GM18951 (cell line): ENCODE measurements around the gene HSPG2.

ENCODE experiments used
- POLR2A ChIP-seq: IDR thresholded peaks from 4 replicates; pipeline ENCODE4 v1.6.1; 2011; ENCODE audit warnings: mild to moderate bottlenecking; ENCODE audit not compliant: insufficient read length, insufficient read depth; ENCODE audit errors: extremely low read depth
- in situ Hi-C: fragments of 300-500 bp; cut with MboI; formaldehyde crosslinking; loops from one replicate; pipeline ENCODE4 v1.12.0; 2022; ENCODE audit warnings: low sequenced_read_pairs, mixed read lengths, inconsistent platforms; ENCODE audit not compliant: unreplicated experiment

HSPG2 gene

DNA sequence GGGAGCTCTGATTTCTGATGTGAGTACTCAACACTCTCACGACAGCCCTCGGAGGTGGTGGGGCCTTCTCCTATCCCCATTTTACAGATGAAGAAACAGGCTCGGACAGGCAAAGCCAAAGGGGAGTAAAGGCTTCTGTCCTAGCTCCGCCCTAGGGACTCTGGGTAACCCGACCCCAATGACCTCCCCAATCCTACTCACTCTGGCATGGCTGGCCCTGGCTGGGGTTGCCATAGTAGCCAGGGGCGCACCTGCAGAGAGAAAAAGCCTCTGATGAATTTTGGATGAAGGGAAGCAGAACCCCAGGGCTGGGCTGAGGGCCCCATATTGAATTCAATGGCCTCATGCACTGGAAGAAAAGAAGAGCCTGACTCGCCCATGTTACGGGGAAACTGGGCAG is 63.9 kb downstream of the HSPG2 start:
- no peak for TF ChIP-seq POLR2A
- in situ Hi-C loops = no loop called here

GRCh38 chr1:21872445-21873079 is 64.5 kb downstream of the HSPG2 start:
- in situ Hi-C loops = no loop called here

GRCh38 chr1:21871943-21872342 is 65.2 kb downstream of the HSPG2 start:
- in situ Hi-C loops = no loop called here
- TF ChIP-seq POLR2A = no peak

More at GRCh38 chr1:21872445-21873079, 64.5 kb downstream of the HSPG2 start:
- TF ChIP-seq POLR2A = no peak

GRCh38 chr1:21870611-21871010 is 66.5 kb downstream of the HSPG2 start:
- no peak for TF ChIP-seq POLR2A
- in situ Hi-C loops = no loop called here

DNA sequence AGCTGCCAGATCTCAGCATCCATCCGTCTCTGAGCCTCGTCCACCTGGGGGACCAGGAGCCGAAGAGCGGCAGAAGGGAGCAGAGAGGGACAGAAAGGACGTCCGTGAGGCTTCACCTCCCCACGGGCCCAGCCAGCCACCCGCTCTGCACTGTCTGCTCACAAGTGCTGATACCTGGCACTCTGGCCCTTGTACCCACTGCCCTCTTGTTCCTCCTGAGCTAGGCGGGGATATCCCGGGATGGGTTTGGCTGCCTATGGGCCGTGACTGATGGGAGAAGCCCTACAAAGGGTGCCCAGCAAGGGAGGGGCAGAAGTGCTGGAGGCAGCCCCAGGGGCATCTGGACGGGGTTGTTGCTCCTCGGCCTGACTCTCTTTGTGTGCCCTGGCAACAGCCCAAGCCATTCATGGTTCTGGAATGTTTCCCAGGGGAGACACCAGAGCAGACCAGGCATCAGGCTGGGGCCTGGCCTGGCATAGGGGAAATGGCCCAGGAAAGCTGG is 67.4 kb downstream of the HSPG2 start:
- TF ChIP-seq POLR2A = no peak
- in situ Hi-C loops = no loop called here

- no peak for TF ChIP-seq POLR2A
- in situ Hi-C loops = no loop called here
Measured at GRCh38 chr1:21868941-21869454, 68.1 kb downstream of the HSPG2 start.

DNA sequence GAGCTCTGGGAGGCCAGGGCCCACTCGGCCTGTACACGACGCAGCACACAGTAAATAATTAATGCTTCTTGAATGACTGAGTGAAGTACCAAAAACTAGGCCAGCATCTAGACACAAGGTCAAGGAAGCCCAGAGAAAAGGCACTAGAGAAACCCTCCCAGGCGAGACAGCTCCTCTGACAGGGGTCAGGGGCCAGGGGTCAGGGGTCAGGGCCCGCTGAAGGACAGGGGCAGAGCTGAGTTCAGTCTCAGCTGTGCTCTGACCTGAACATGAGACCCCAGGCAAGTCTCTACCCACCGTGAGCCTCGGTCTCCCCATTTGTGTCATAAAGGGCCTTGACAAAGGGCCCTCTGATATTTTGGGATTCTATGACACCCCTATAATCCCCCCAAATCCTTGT is 68.6 kb downstream of the HSPG2 start:
- in situ Hi-C loops = no loop called here
- no peak for TF ChIP-seq POLR2A

GRCh38 chr1:21867451-21867996 is 69.6 kb downstream of the HSPG2 start:
- no peak for TF ChIP-seq POLR2A
- in situ Hi-C loops = no loop called here

- TF ChIP-seq POLR2A = no peak
- in situ Hi-C loops = no loop called here
Measured at GRCh38 chr1:21866707-21867043, 70.4 kb downstream of the HSPG2 start.

DNA sequence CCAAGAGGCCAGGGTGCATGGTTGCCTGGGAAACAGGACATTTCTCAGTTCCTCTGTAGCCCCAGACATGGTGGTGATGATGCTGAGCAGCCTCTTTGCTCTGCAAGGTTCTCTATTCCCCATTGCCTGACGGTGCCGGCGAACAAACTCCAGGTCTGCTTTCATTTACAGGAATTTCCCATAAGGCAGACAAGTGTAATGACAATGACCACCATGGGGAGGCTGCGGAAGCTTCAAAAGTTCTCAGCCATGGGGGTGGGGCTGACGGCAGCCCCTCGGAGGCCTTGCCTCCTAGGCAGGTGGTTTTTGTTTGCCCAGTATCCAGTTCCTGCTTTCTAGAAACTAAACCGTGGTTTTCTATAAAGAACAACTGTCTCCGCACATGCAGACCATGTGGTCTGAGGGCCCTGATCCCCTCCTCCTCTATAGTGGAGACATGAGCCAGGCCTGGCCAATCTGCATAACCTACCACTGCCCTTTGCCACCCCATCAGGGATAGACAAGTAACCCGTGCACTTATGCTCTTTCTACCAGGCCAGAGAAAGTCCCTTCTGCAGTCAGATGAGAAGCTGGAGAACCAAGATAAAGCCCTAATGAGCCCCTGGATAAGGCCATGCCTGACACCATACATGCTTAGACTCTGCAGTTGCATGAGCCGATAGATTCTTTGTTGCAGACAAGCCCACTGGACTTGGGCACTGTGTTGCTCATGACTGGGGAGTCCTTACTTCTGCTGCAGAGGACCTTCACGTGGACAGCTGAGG is 71.0 kb downstream of the HSPG2 start:
- in situ Hi-C loops = no loop called here
- TF ChIP-seq POLR2A = no peak

DNA sequence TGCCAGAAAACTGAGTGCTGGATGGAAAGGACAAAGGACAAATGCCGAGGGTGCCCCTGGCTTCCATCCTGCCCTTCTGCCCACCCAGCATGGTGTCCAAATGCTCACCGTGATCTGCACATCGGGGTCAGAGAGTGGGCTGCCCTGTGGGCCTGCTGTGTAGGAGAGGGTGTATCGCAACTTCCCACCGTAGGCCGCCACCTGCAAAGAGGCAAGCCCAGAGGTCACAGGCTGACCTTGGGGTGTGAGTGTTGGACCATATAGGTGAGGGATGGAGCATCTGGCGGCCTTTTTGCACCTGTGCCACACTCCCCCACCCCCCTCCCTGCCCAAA is 71.5 kb downstream of the HSPG2 start:
- in situ Hi-C loops = no loop called here
- no peak for TF ChIP-seq POLR2A

DNA sequence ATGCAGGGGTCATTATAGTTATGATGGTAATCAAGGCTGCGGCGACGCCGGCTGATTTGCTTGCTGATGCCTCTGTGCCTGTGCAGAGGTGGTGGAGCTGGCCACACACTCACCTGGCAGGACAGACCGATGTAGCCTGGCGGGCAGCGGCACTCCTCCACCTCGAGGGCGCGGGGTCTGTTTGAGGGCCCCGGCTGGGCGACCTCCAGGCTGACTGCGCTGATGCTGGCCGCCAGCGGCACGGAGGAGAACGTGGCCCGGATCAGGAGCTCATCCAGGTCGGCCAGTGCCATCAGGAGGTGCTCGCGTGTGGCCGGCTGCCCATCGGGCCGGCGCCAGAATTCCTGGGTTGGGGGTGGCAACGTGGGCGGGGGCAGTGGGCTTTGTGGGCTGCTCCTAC is 72.4 kb downstream of the HSPG2 start:
- in situ Hi-C loops = no loop called here
- TF ChIP-seq POLR2A = no peak

- no peak for TF ChIP-seq POLR2A
- in situ Hi-C loops = no loop called here
Measured at GRCh38 chr1:21863981-21864380, 73.1 kb downstream of the HSPG2 start.

GRCh38 chr1:21861602-21862429 is 75.3 kb downstream of the HSPG2 start:
- in situ Hi-C loops = no loop called here
- no peak for TF ChIP-seq POLR2A

GRCh38 chr1:21860971-21861370 is 76.1 kb downstream of the HSPG2 start:
- in situ Hi-C loops = no loop called here

More at GRCh38 chr1:21860971-21861370, 76.1 kb downstream of the HSPG2 start:
- TF ChIP-seq POLR2A = no peak
